K562 (cell line): Measurements from ENCODE around the gene ST14. TPM values are rescaled to one million over a fixed set of nuclear protein-coding genes. Genes with fewer than 3 reads are reported as not detected.

Source experiments
- ATAC-seq: fragments of 200-7000 bp; cut with Tn5 transposase; 3 replicates; pipeline ENCODE4 v1.9.1; 2020; ENCODE audit warnings: moderate library complexity
- BruUV-seq: library from RNA; stranded (reverse); fragments of 400-500 nt; replicated peaks from 2 replicates; lab custom pipeline; 2021; lab: Mats Ljungman, UMichigan
- CTCF ChIA-PET: fragments of 300-600 bp; formaldehyde crosslinking; extraction: SDS; loops from one replicate; lab custom pipeline; 2021; ENCODE audit warnings: low intra/inter-chr PET ratio; lab: Yijun Ruan, JAX
- POLR2A ChIA-PET: fragments of 300-600, 350-650 bp; sonication (Branson Sonifier 250); formaldehyde crosslinking; extraction: SDS; loops from one replicate; lab custom pipeline; 2021; ENCODE audit warnings: antibody characterized with exemption, inconsistent platforms; lab: Yijun Ruan, JAX
- DNase-seq, 4 experiments: peaks; one replicate each; pipeline versions ENCODE4 v3.0.0 to v3.0.0-alpha.2; 2011 to 2018; ENCODE audit warnings: low spot score in 3 of 4, mixed read lengths in 3 of 4; ENCODE audit errors: extremely low read depth in 1 of 4
- FAIRE-seq: peaks from 2 replicates; lab custom pipeline; 2011; peaks lifted over from hg19 to GRCh38; lab: Jason Lieb, UNC
- H2AFZ ChIP-seq: 2 replicates; pipeline ENCODE4 v1.6.0; 2011; ENCODE audit warnings: low read depth, low read length, control low read depth, inconsistent platforms
- H3K27ac ChIP-seq: fragments of 200-600 bp; 3 replicates; pipeline ENCODE4 v1.8.0; 2011; ENCODE audit warnings: low read depth, mild to moderate bottlenecking, control low read depth, inconsistent platforms, low read length, moderate library complexity, mixed read lengths; ENCODE audit errors: extremely low read depth
- H3K27me3 ChIP-seq, 2 experiments: fragments of 300-600 bp in 1 of 2; 2 replicates in 1 of 2; 3 replicates in 1 of 2; pipeline versions ENCODE4 v1.6.0 to v1.8.0; 2011; ENCODE audit warnings: inconsistent platforms in 2 of 2, low read length in 2 of 2, mild to moderate bottlenecking in 1 of 2, mixed read lengths in 1 of 2, moderate library complexity in 1 of 2; ENCODE audit not compliant: control insufficient read depth in 2 of 2, insufficient read depth in 2 of 2
- H3K36me3 ChIP-seq: fragments of 300-600 bp; 3 replicates; pipeline ENCODE4 v1.8.0; 2011; ENCODE audit warnings: mild to moderate bottlenecking, low read length, inconsistent platforms; ENCODE audit not compliant: control insufficient read depth, insufficient read depth
- H3K4me1 ChIP-seq, 2 experiments: fragments of 200-600 bp in 1 of 2; replicated peaks in 1 of 2; 2 replicates in 1 of 2; 3 replicates in 1 of 2; pipeline versions ENCODE4 v1.5.1 to v1.8.0; 2011; ENCODE audit warnings: inconsistent platforms in 2 of 2, low read length in 2 of 2, mild to moderate bottlenecking in 1 of 2, mixed read lengths in 1 of 2, moderate library complexity in 1 of 2; ENCODE audit not compliant: control insufficient read depth in 2 of 2, insufficient read depth in 2 of 2
- H3K4me2 ChIP-seq: 2 replicates; pipeline ENCODE4 v1.6.1; 2011; ENCODE audit warnings: low read length, control low read depth, inconsistent platforms, mixed read lengths; ENCODE audit not compliant: insufficient read depth
- H3K4me3 ChIP-seq: fragments of 200-600 bp; sonication (generic), shearing (Covaris generic); 2 replicates; pipeline ENCODE4 v1.5.1; 2016; ENCODE audit warnings: control low read depth, inconsistent platforms
- H3K79me2 ChIP-seq: fragments of 200-600 bp; 3 replicates; pipeline ENCODE4 v1.8.0; 2011; ENCODE audit warnings: low read length, inconsistent platforms; ENCODE audit not compliant: control insufficient read depth, insufficient read depth
- H3K9ac ChIP-seq, 2 experiments: 2 replicates each; pipeline versions ENCODE4 v1.6.0 to v1.6.1; 2011; ENCODE audit warnings: low read depth in 2 of 2, low read length in 2 of 2, control low read depth in 1 of 2, inconsistent platforms in 1 of 2, mild to moderate bottlenecking in 1 of 2, mixed read lengths in 1 of 2; ENCODE audit not compliant: insufficient read depth in 1 of 2
- H3K9me1 ChIP-seq: one replicate; pipeline ENCODE4 v1.6.0; 2011; ENCODE audit warnings: inconsistent platforms, mild to moderate bottlenecking, low read length, moderate library complexity; ENCODE audit not compliant: control insufficient read depth, insufficient read depth
- H3K9me3 ChIP-seq: replicated peaks from 2 replicates; pipeline ENCODE4 v1.5.1; 2011; ENCODE audit warnings: low read depth, low read length, inconsistent platforms; ENCODE audit not compliant: control insufficient read depth, insufficient read depth
- H4K20me1 ChIP-seq: replicated peaks from 2 replicates; pipeline ENCODE4 v1.6.1; 2011; ENCODE audit warnings: low read length, inconsistent platforms, mixed read lengths; ENCODE audit not compliant: control insufficient read depth, insufficient read depth
- DNMT1 ChIP-seq: fragments of 450-650 bp; IDR thresholded peaks from 2 replicates; pipeline ENCODE4 v1.6.1; 2016; ENCODE audit warnings: antibody characterized with exemption, mild to moderate bottlenecking
- FUS ChIP-seq: fragments of 200-400 bp; formaldehyde crosslinking; optimal IDR thresholded peaks from 2 replicates; pipeline ENCODE3; 2017; ENCODE audit warnings: low read depth, low read length
- HNRNPK ChIP-seq: fragments of 200-400 bp; formaldehyde crosslinking; IDR thresholded peaks from one replicate; pipeline ENCODE4 v1.6.1; 2018; ENCODE audit warnings: mild to moderate bottlenecking, low read depth, low read length; ENCODE audit not compliant: poor library complexity, severe bottlenecking
- KLF1 ChIP-seq: fragments of 450-650 bp; IDR thresholded peaks from 2 replicates; pipeline ENCODE4 v1.6.1; 2016; ENCODE audit warnings: missing genetic modification characterization, missing compliant biosample characterization
- L3MBTL2 ChIP-seq: fragments of 450-650 bp; IDR thresholded peaks from 2 replicates; pipeline ENCODE4 v1.6.1; 2016; ENCODE audit warnings: mild to moderate bottlenecking, moderate library complexity
- SNIP1 ChIP-seq: fragments of 450-650 bp; IDR thresholded peaks from 2 replicates; pipeline ENCODE4 v1.7.1; 2017; ENCODE audit warnings: low read depth, mild to moderate bottlenecking
- WGBS: fragments of 100-300 bp; shearing (Covaris generic); methylation state at CpG from one replicate; pipeline ENCODE4 v1.1.6; 2016; ENCODE audit warnings: low coverage, mixed read lengths; ENCODE audit not compliant: insufficient coverage; ENCODE audit errors: missing lambda C conversion rate; 5-methylcytosine and 5-hydroxymethylcytosine counted together
- in situ Hi-C: fragments of 300-500 bp; cut with MboI; formaldehyde crosslinking; loops from 4 replicates; pipeline ENCODE4 v1.15.0; 2018; ENCODE audit warnings: inconsistent platforms, mixed read lengths
- intact Hi-C: fragments of 100-400 bp; cut with micrococcal nuclease; formaldehyde crosslinking; loops from 2 replicates; pipeline ENCODE4 v1.14.2; 2022
- polyA plus RNA-seq, 8 experiments: library from polyadenylated mRNA; depleted of rRNA in 4 of 8; stranded (reverse) in 5 of 8; unstranded in 3 of 8; fragments of >200 nt; fragmentation: Nextera tagmentation in 2 of 8; fragmentation: Illumina TruSeq in 1 of 8; extraction: Ambion mirVana in 2 of 8; extraction: Trizol in 1 of 8; gene quantifications; 2 replicates each; pipeline versions ENCODE4 v1.2.1 to v1.2.3, GENCODE V29; 2011 to 2014; ENCODE audit warnings: inconsistent platforms in 1 of 8, missing spikeins in 1 of 8
- total RNA-seq, 7 experiments: library from RNA; depleted of rRNA in 6 of 7; stranded (reverse); fragments of >200 nt in 6 of 7; fragmentation: Illumina TruSeq in 2 of 7; extraction: Trizol in 2 of 7; gene quantifications; 2 replicates each; pipeline versions ENCODE4 v1.2.1 to v1.2.3, GENCODE V29; 2011 to 2021; ENCODE audit warnings: low replicate concordance in 1 of 7
- TF ChIP-seq, protein P1 (sequence below): sonication (generic); formaldehyde crosslinking; IDR thresholded peaks from 2 replicates; pipeline ENCODE4 v1.8.1; 2023; ENCODE audit warnings: mild to moderate bottlenecking, missing genetic modification reagents
- TF ChIP-seq, protein P2 (sequence below), 2 experiments: fragments of 200-800 bp in 1 of 2; sonication (Bioruptor generic) in 1 of 2; sonication (generic) in 1 of 2; formaldehyde crosslinking in 1 of 2; IDR thresholded peaks in 1 of 2; conservative IDR thresholded peaks in 1 of 2; 2 replicates each; pipeline versions ENCODE4 v1.5.0 to v1.6.1; 2016 to 2020; ENCODE audit warnings: missing compliant biosample characterization in 1 of 2, missing genetic modification characterization in 1 of 2, missing genetic modification reagents in 1 of 2

Gene ST14
- total and polyA plus RNA-seq, 9 of the 15 experiments (the other 6 are each of a cell fraction or from before 2014, with no cell fraction given), result 0.08 to 0.20 TPM; not detected in 7

DNA sequence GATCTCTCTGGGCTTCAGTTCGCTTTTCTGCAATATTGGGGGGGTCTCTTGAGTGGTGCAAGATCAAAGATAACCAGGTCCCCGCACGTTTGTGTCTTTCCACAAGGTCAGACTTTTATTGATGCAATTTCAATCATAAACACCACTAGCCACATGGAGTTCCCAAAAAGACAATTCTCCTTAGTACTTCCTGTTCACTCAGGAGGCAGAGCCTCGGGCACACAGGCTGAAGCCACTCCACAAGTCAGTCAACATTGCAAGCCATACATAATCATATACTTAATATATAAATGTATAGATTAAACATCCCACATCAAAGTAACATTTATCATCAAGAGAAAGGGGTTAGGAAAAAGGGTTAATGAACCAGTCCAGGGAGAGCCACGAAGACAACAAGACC, 12.0 kb downstream of the ST14 start:
- Histone ChIP-seq H2AFZ (no peak overlapping the region), H3K4me2 (no peak overlapping the region), H4K20me1 (peaks cover 5% of the 10 kb centered on the region; the same call in 1 of the 2 replicates), H3K27me3 (peaks cover 45 to 67% of the 10 kb centered on the region in 2 experiments), H3K9me3 (no peaks in the 10 kb centered on the region), H3K9ac (no peak overlapping the region), H3K27ac (no peak overlapping the region), H3K79me2 (no peaks in the 10 kb centered on the region), H3K4me3 (no peak overlapping the region), H3K36me3 (no peaks in the 10 kb centered on the region), H3K4me1 (no peaks in the 10 kb centered on the region), H3K9me1 (no peaks in the 10 kb centered on the region)
- no TSS peak for BruUV-seq
- TF ChIP-seq L3MBTL2 (no peak), HNRNPK (no peak), FUS (no peak), KLF1 (tag) (no peak), SNIP1 (no peak), DNMT1 (no peak)
- TF ChIP-seq, protein P1, sequence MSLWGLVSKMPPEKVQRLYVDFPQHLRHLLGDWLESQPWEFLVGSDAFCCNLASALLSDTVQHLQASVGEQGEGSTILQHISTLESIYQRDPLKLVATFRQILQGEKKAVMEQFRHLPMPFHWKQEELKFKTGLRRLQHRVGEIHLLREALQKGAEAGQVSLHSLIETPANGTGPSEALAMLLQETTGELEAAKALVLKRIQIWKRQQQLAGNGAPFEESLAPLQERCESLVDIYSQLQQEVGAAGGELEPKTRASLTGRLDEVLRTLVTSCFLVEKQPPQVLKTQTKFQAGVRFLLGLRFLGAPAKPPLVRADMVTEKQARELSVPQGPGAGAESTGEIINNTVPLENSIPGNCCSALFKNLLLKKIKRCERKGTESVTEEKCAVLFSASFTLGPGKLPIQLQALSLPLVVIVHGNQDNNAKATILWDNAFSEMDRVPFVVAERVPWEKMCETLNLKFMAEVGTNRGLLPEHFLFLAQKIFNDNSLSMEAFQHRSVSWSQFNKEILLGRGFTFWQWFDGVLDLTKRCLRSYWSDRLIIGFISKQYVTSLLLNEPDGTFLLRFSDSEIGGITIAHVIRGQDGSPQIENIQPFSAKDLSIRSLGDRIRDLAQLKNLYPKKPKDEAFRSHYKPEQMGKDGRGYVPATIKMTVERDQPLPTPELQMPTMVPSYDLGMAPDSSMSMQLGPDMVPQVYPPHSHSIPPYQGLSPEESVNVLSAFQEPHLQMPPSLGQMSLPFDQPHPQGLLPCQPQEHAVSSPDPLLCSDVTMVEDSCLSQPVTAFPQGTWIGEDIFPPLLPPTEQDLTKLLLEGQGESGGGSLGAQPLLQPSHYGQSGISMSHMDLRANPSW, result no peak
- TF ChIP-seq, protein P2, sequence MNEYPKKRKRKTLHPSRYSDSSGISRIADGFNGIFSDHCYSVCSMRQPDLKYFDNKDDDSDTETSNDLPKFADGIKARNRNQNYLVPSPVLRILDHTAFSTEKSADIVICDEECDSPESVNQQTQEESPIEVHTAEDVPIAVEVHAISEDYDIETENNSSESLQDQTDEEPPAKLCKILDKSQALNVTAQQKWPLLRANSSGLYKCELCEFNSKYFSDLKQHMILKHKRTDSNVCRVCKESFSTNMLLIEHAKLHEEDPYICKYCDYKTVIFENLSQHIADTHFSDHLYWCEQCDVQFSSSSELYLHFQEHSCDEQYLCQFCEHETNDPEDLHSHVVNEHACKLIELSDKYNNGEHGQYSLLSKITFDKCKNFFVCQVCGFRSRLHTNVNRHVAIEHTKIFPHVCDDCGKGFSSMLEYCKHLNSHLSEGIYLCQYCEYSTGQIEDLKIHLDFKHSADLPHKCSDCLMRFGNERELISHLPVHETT (CRISPR knock-in tag; conservative IDR thresholded peaks at IDR 0.05 in 1 of 2, IDR thresholded peaks at IDR 0.05 in 1 of 2), result no peak
- CTCF ChIA-PET, result no interaction called here
- DNase-seq, result no peak
- ATAC-seq, result no peak
- in situ Hi-C loops, result no loop called here
- 2% methylated on average over 5 of the region's 5 CpGs for WGBS
- FAIRE-seq, result no peak
- intact Hi-C loops, result no loop called here
- POLR2A ChIA-PET, result interaction anchor here (0.6 to 1.1 kb wide), 2 partner anchors 11 to 312 kb away, joined by 3 to 5 read pairs; no protein-coding TSS in a partner anchor
